Stomach (tissue), 4 donors: ENCODE measurements around the gene SCN4A.

Experiments
- EP300 ChIP-seq: sonication (generic); formaldehyde crosslinking; IDR thresholded peaks from one replicate; pipeline ENCODE4 v1.6.1; 2017; ENCODE audit warnings: antibody characterized with exemption
- POLR2A ChIP-seq, 4 donors: fragments of 450-650 bp; IDR thresholded peaks; one replicate each; pipeline ENCODE4 v1.6.1; 2016; ENCODE audit warnings: antibody characterized with exemption in 4 of 4, control low read depth in 2 of 4, mild to moderate bottlenecking in 1 of 4, moderate library complexity in 1 of 4
- POLR2AphosphoS5 ChIP-seq, 3 donors: sonication (generic); formaldehyde crosslinking; IDR thresholded peaks; one replicate each; pipeline ENCODE4 v1.6.1; 2016; ENCODE audit warnings: antibody characterized with exemption in 3 of 3
- TF ChIP-seq, protein P1 (sequence below), 7 experiments: fragments of 450-650 bp in 4 of 7; fragments of 200-600 bp in 3 of 7; sonication (generic) in 3 of 7; IDR thresholded peaks; one replicate each; pipeline ENCODE4 v1.5.1; 2016 to 2019; ENCODE audit warnings: antibody characterized with exemption in 7 of 7, control low read depth in 2 of 7, mild to moderate bottlenecking in 1 of 7

DNA sequence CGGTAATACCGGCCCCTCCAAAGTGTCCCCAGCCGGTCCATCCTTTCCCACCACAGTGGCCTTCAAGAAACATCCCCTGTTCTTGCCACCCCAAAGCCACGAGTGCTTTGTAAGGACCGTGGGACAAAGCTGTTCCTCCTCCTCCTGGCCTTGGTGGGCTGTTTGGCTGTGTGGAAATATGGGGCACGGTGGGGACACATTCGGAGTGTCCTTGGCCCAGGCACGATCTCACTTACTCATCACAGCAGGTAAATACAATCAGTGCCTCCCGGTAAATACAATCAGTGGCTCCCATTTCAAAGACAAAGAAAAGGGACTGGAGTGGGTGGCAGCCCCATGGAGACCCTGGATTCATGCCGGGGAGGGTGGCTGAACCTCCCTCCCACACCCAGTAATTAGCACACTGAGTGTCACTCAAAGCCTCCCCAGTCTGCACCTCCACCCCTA lies 10.4 kb downstream of the SCN4A start:
- TF ChIP-seq POLR2A (IDR thresholded peaks at IDR 0.05): no peak
- TF ChIP-seq, protein P1, sequence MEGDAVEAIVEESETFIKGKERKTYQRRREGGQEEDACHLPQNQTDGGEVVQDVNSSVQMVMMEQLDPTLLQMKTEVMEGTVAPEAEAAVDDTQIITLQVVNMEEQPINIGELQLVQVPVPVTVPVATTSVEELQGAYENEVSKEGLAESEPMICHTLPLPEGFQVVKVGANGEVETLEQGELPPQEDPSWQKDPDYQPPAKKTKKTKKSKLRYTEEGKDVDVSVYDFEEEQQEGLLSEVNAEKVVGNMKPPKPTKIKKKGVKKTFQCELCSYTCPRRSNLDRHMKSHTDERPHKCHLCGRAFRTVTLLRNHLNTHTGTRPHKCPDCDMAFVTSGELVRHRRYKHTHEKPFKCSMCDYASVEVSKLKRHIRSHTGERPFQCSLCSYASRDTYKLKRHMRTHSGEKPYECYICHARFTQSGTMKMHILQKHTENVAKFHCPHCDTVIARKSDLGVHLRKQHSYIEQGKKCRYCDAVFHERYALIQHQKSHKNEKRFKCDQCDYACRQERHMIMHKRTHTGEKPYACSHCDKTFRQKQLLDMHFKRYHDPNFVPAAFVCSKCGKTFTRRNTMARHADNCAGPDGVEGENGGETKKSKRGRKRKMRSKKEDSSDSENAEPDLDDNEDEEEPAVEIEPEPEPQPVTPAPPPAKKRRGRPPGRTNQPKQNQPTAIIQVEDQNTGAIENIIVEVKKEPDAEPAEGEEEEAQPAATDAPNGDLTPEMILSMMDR (IDR thresholded peaks at IDR 0.05): no peak
- no peak for TF ChIP-seq EP300
- no peak for TF ChIP-seq POLR2AphosphoS5 (IDR thresholded peaks at IDR 0.05)
